Diencephalon (tissue), 1 donor: ENCODE data around the gene TRIM59. TPM values are rescaled to one million over a fixed set of nuclear protein-coding genes. Genes with fewer than 3 reads are reported as not detected.

ENCODE experiments used
- small RNA-seq: library from RNA; depleted of rRNA; stranded (forward); fragments of <200 nt; gene quantifications from one replicate; pipeline ENCODE3, GENCODE V24; 2014
- total RNA-seq: library from RNA; depleted of rRNA; stranded (reverse); fragments of >200 nt; gene quantifications from one replicate; pipeline ENCODE4 v1.2.3, GENCODE V29; 2014

Gene TRIM59, protein sequence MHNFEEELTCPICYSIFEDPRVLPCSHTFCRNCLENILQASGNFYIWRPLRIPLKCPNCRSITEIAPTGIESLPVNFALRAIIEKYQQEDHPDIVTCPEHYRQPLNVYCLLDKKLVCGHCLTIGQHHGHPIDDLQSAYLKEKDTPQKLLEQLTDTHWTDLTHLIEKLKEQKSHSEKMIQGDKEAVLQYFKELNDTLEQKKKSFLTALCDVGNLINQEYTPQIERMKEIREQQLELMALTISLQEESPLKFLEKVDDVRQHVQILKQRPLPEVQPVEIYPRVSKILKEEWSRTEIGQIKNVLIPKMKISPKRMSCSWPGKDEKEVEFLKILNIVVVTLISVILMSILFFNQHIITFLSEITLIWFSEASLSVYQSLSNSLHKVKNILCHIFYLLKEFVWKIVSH
- 14.5 TPM for total RNA-seq

DNA sequence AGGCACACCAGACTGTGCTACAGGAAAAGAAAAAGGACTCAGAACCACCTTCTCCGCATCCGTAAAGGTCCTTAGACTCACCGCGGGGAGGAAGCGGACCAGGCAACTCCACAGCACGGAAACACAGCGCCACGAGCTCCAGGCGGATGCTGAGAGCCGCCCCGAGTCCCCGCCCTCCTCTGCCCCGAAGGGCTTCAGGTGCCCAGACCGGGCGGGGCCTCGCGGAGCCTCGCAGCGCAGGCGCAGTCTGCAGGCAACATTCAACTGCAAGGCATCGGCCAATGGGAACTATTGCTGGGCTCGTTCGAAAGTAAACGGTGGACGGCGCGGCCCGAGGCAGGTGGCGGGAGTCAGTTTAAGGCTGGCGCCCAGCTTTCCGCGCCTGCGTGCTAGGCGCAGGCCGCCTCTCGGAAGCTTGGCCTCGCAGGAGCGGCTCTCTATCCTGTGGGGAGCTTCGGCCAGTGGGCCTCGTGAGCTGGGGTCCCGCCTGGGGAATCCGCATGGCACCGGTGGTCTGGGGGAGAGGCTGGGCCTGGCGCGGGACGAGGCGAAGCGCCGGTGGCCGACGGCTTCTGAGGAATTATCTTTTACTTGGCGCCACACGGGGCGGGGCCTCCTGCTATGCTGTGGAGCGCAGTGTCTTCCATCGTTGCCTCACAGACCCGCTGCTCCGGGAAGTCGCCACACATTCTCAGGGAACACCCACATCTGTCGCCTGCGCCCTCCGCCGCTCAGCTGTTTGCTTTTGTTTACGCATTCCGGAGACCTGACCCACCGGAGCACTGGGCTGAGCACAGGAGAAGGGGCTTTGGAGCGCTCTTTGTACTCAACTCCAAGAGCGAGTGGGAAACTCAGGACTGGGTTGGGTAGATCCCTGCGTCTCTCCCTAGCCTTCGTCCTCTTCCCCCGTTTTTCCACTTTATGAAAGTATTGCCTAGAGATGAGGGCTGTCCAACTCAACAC is at the start of gene TRIM59:
TSS of gene TRIM59 (minus strand) at position 151 of the 963 bp plus-strand sequence. CDS start 10,603 bp downstream, outside the sequence.

DNA sequence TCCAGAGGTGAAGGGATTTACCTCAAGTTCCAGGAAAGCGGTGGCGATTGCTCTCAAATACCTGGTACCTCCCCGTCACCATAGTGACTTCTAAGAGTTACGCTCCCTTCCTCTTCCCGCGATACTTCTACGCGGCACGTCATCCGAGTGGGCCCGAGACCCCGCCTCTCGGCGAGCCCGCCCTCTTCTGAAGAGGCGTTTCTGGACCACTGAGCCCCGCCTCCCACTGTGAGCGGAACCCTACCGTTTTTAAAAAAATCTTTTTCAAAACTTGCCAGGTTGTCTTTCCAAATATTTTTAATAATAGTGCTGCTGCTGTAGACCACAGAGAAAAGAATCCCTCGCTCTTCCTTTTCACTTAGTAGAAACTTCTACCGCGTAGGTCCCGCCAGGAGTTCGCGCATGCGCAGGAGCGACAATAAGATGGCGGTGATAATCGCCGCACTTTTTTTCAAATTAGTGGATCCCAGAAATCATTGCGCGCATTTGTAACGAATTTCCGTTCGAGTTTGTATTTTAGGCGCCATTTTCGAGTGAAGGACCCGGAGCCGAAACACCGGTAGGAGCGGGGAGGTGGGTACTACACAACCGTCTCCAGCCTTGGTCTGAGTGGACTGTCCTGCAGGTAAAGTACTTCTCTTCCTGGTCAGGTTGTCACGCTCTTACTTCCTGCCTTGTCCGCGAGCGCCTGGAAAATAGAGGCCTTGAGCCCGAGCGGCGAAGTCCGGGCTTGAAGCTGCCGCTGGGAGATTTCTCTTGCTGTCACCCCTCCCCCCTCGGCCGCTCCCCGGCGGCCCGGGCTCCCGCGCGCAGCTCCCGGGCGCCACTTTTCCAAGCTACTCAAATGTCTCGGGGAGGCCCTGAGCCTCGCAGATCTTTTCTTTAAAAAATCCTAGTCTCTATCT is 50.2 kb downstream of the TRIM59 start, which contains the start of the genes IFT80 and SMC4:
TSS of gene IFT80 (minus strand) at position 101 of the 905 bp plus-strand sequence. CDS start 14,625 bp downstream, outside the sequence.
TSS of gene SMC4 (plus strand) at position 526 of the 905 bp plus-strand sequence. CDS start 1,177 bp downstream, outside the sequence.

Small RNA genes within 50 kb of the gene (small RNA-seq; reads per million reads assigned to genes)
- 58.1 reads per million, percentile 96 among the genes with 10 or more reads in this experiment for gene MIR15B
- gene MIR16-2: 9.2 reads per million, percentile 93 among the genes with 10 or more reads in this experiment
- not detected for gene RNU7-136P

Other genes with a start within 250 kb of the TRIM59 start
- gene C3orf80, start 224.4 kb downstream of the TRIM59 start, total RNA-seq: 2.5 TPM
- gene IFT80, start 50.6 kb downstream of the TRIM59 start, total RNA-seq: 65.3 TPM
- gene SMC4, start 50.1 kb downstream of the TRIM59 start, total RNA-seq: 44.3 TPM
- gene KPNA4, start 115.8 kb upstream of the TRIM59 start, total RNA-seq: 40.1 TPM
- gene ARL14, start 227.4 kb upstream of the TRIM59 start, total RNA-seq: not detected